Endothelial cell of umbilical vein (primary cell): Measurements from ENCODE around the gene WNT2.

ENCODE experiments used
- CTCF ChIP-seq, 2 donors: IDR thresholded peaks; 1 replicate in 1 of 2; 2 replicates in 1 of 2; pipeline ENCODE4 v1.5.1; 2011; ENCODE audit warnings: low read length in 2 of 2, mild to moderate bottlenecking in 2 of 2, moderate library complexity in 2 of 2, control low read depth in 1 of 2, inconsistent platforms in 1 of 2, low read depth in 1 of 2; ENCODE audit not compliant: insufficient read depth in 1 of 2; ENCODE audit errors: extremely low read depth in 1 of 2
- EZH2 ChIP-seq: IDR thresholded peaks from 2 replicates; pipeline ENCODE4 v1.6.1; 2012; ENCODE audit warnings: borderline replicate concordance, low read depth, mild to moderate bottlenecking, moderate library complexity, low read length, inconsistent platforms; ENCODE audit not compliant: severe bottlenecking
- FOS ChIP-seq: IDR thresholded peaks from 2 replicates; pipeline ENCODE4 v1.6.1; 2011; ENCODE audit warnings: mild to moderate bottlenecking, low read length, moderate library complexity, borderline replicate concordance; ENCODE audit not compliant: insufficient read depth
- MAX ChIP-seq: IDR thresholded peaks from 2 replicates; pipeline ENCODE4 v1.6.1; 2011; ENCODE audit not compliant: insufficient read depth, insufficient read length
- POLR2A ChIP-seq: IDR thresholded peaks from 2 replicates; pipeline ENCODE4 v1.6.1; 2012; ENCODE audit warnings: low read depth, mild to moderate bottlenecking, control low read depth, low read length
- POLR2AphosphoS5 ChIP-seq: IDR thresholded peaks from 2 replicates; pipeline ENCODE4 v1.6.1; 2012; ENCODE audit warnings: low read depth, mild to moderate bottlenecking, control low read depth, low read length, moderate library complexity; ENCODE audit not compliant: insufficient read depth

- TF ChIP-seq MAX (no peak), CTCF (IDR thresholded peaks at IDR 0.05; ENCODE audit: extremely low read depth in 1 of 2, insufficient read depth in 1 of 2, low read depth in 1 of 2, low read length in 2 of 2) (no peak), POLR2A (no peak), POLR2AphosphoS5 (no peak), FOS (no peak), EZH2 (no peak)
Measured at GRCh38 chr7:117250245-117250644, 72.6 kb downstream of the WNT2 start.
